Measurements from ENCODE around the gene UGT2A3.

DNA sequence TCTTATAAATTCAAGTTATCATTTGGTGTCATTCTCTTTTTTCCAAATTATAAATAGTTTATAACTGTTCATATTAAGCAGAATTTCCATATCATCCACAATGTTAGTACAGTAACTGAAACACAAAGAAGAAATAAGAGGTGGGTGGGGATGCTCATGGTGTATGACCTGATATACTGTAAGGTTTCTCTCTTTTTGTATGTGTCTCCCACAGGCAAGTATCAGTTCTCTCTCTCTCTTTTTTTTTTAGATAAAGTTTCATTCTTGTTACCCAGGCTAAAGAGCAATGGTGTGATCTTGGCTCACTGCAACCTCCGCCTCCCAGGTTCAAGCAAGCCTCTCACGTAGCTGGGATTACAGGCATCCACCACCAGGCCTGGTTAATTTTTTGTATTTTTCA is 43.7 kb upstream of the UGT2A3 start:
- TF ChIP-seq CTCF (IDR thresholded peaks at IDR 0.05; ENCODE audit: poor library complexity) = no peak
- no peak for TF ChIP-seq EZH2phosphoT487 (IDR thresholded peaks at IDR 0.05; ENCODE audit: low read depth, severe bottlenecking, unreplicated experiment)
